ENCODE measurements around the gene ADM.

DNA sequence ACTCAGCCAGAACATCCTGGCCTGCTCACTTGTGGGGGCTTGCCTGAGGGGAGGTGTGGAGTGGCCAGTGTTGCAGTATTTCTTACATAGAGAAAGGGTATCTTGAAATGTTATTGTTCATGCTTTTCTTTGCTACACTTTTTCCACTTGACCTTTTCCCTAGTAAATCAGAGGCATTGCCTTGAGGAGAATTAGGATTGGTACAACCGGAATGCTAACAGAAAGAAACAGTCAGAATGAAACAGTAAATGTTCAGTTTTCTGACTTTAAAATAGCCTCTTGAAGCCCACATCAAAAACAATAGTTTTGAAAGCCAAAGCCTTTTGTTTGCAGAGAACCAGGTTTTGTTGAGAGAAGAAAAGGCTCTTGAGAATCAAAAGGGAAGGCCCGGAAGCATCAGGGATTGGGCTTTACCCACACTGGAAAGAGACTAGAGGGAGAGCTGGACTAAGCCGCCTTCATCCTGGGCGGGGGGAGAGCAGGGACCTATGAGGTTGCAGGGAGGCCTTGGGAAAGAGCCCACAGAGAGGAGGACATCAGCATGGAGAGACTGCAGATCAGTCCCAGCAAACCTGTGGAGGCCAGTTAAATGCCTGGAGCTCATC lies 12.4 kb downstream of the ADM start:
- TF ChIP-seq, protein P1, sequence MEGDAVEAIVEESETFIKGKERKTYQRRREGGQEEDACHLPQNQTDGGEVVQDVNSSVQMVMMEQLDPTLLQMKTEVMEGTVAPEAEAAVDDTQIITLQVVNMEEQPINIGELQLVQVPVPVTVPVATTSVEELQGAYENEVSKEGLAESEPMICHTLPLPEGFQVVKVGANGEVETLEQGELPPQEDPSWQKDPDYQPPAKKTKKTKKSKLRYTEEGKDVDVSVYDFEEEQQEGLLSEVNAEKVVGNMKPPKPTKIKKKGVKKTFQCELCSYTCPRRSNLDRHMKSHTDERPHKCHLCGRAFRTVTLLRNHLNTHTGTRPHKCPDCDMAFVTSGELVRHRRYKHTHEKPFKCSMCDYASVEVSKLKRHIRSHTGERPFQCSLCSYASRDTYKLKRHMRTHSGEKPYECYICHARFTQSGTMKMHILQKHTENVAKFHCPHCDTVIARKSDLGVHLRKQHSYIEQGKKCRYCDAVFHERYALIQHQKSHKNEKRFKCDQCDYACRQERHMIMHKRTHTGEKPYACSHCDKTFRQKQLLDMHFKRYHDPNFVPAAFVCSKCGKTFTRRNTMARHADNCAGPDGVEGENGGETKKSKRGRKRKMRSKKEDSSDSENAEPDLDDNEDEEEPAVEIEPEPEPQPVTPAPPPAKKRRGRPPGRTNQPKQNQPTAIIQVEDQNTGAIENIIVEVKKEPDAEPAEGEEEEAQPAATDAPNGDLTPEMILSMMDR (IDR thresholded peaks at IDR 0.05), result no peak
- peak in 1 of 2 donors; percentile 27 for TF ChIP-seq POLR2A (IDR thresholded peaks at IDR 0.05)

All from thyroid gland (tissue), 4 donors.